Parathyroid adenoma (tissue), 2 donors: Measurements from ENCODE around the gene CACNA1I.

Experiments used
- H2AFZ ChIP-seq: fragments of 300-600 bp; sonication (generic); one replicate; pipeline ENCODE4 v1.7.0; 2017; ENCODE audit warnings: antibody characterized with exemption, mild to moderate bottlenecking
- H3K27ac ChIP-seq: fragments of 300-600 bp; sonication (generic); one replicate; pipeline ENCODE4 v1.7.0; 2017
- H3K27me3 ChIP-seq: fragments of 300-600 bp; sonication (generic); one replicate; pipeline ENCODE4 v1.7.0; 2017; ENCODE audit warnings: low read length; ENCODE audit not compliant: control insufficient read depth, insufficient read depth
- H3K36me3 ChIP-seq: fragments of 300-600 bp; sonication (generic); one replicate; pipeline ENCODE4 v1.7.0; 2017; ENCODE audit warnings: low read length; ENCODE audit not compliant: control insufficient read depth, insufficient read depth
- H3K4me1 ChIP-seq: fragments of 300-600 bp; sonication (generic); one replicate; pipeline ENCODE4 v1.7.0; 2017; ENCODE audit warnings: control low read depth
- H3K4me2 ChIP-seq: fragments of 300-600 bp; sonication (generic); one replicate; pipeline ENCODE4 v1.7.0; 2017; ENCODE audit warnings: low read length
- H3K4me3 ChIP-seq: fragments of 300-600 bp; sonication (generic); one replicate; pipeline ENCODE4 v1.7.0; 2017; ENCODE audit warnings: low read depth, low read length
- H3K79me2 ChIP-seq: fragments of 300-600 bp; sonication (generic); one replicate; pipeline ENCODE4 v1.7.0; 2017; ENCODE audit warnings: control low read depth
- H3K9ac ChIP-seq: fragments of 300-600 bp; sonication (generic); one replicate; pipeline ENCODE4 v1.7.0; 2017; ENCODE audit warnings: mild to moderate bottlenecking
- H3K9me3 ChIP-seq: fragments of 300-600 bp; sonication (generic); one replicate; pipeline ENCODE4 v1.7.0; 2017; ENCODE audit warnings: low read length; ENCODE audit not compliant: control insufficient read depth
- TF ChIP-seq, protein P1 (sequence below): fragments of 300-600 bp; sonication (generic); IDR thresholded peaks from one replicate; pipeline ENCODE4 v1.7.0; 2017; ENCODE audit warnings: antibody characterized with exemption, mild to moderate bottlenecking
- donor health status: primary hyperparathyroidism.

The CACNA1I gene

GRCh38 chr22:39647836-39648629, 77.5 kb downstream of the CACNA1I start:
- Histone ChIP-seq H3K4me3 (no peak overlapping the region), H3K27me3 (no peaks in the 10 kb centered on the region), H3K4me1 (no peaks in the 10 kb centered on the region), H2AFZ (no peak overlapping the region), H3K4me2 (no peak overlapping the region), H3K36me3 (no peaks in the 10 kb centered on the region), H3K27ac (no peak overlapping the region), H3K9me3 (no peaks in the 10 kb centered on the region), H3K9ac (no peak overlapping the region), H3K79me2 (no peaks in the 10 kb centered on the region)
- TF ChIP-seq, protein P1, sequence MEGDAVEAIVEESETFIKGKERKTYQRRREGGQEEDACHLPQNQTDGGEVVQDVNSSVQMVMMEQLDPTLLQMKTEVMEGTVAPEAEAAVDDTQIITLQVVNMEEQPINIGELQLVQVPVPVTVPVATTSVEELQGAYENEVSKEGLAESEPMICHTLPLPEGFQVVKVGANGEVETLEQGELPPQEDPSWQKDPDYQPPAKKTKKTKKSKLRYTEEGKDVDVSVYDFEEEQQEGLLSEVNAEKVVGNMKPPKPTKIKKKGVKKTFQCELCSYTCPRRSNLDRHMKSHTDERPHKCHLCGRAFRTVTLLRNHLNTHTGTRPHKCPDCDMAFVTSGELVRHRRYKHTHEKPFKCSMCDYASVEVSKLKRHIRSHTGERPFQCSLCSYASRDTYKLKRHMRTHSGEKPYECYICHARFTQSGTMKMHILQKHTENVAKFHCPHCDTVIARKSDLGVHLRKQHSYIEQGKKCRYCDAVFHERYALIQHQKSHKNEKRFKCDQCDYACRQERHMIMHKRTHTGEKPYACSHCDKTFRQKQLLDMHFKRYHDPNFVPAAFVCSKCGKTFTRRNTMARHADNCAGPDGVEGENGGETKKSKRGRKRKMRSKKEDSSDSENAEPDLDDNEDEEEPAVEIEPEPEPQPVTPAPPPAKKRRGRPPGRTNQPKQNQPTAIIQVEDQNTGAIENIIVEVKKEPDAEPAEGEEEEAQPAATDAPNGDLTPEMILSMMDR, result no peak

GRCh38 chr22:39648630-39648950, 78.0 kb downstream of the CACNA1I start:
- Histone ChIP-seq H3K79me2 (no peaks in the 10 kb centered on the region), H3K4me2 (no peak overlapping the region), H3K27me3 (no peaks in the 10 kb centered on the region), H3K4me3 (no peak overlapping the region), H2AFZ (no peak overlapping the region), H3K27ac (no peak overlapping the region), H3K36me3 (no peaks in the 10 kb centered on the region), H3K9ac (no peak overlapping the region), H3K4me1 (no peaks in the 10 kb centered on the region), H3K9me3 (no peaks in the 10 kb centered on the region)
- TF ChIP-seq, protein P1, result no peak

GRCh38 chr22:39649500-39650089, 79.0 kb downstream of the CACNA1I start:
- Histone ChIP-seq H3K9ac (no peak overlapping the region), H3K79me2 (no peaks in the 10 kb centered on the region), H3K9me3 (no peaks in the 10 kb centered on the region), H3K4me1 (no peaks in the 10 kb centered on the region), H3K4me2 (no peak overlapping the region), H3K36me3 (no peaks in the 10 kb centered on the region), H2AFZ (no peak overlapping the region), H3K27me3 (no peaks in the 10 kb centered on the region), H3K27ac (no peak overlapping the region), H3K4me3 (no peak overlapping the region)
- TF ChIP-seq, protein P1, result no peak

- Histone ChIP-seq H3K79me2 (no peaks in the 10 kb centered on the region), H3K4me1 (no peaks in the 10 kb centered on the region), H2AFZ (no peak overlapping the region), H3K9ac (no peak overlapping the region), H3K36me3 (no peaks in the 10 kb centered on the region), H3K9me3 (no peaks in the 10 kb centered on the region), H3K27ac (no peak overlapping the region), H3K27me3 (no peaks in the 10 kb centered on the region), H3K4me3 (no peak overlapping the region), H3K4me2 (no peak overlapping the region)
- TF ChIP-seq, protein P1, result no peak
Measured at GRCh38 chr22:39651053-39651996, 80.8 kb downstream of the CACNA1I start.
